HepG2 (cell line): ENCODE results near the gene EFNA2. TPM values are rescaled to one million over a fixed set of nuclear protein-coding genes. Genes with fewer than 3 reads are reported as not detected.

Experiments
- CCDC6 ChIP-seq: sonication (generic); formaldehyde crosslinking; IDR thresholded peaks from 2 replicates; pipeline ENCODE4 v1.8.1; 2022; ENCODE audit warnings: mild to moderate bottlenecking, missing genetic modification reagents, moderate library complexity
- HIVEP1 ChIP-seq: sonication (generic); formaldehyde crosslinking; IDR thresholded peaks from 2 replicates; pipeline ENCODE4 v1.4.0; 2020; ENCODE audit warnings: mild to moderate bottlenecking, missing genetic modification reagents
- KAT8 ChIP-seq: IDR thresholded peaks from 2 replicates; pipeline ENCODE4 v1.6.1; 2016; ENCODE audit warnings: missing genetic modification reagents, missing compliant biosample characterization
- NR1H2 ChIP-seq: sonication (generic); formaldehyde crosslinking; IDR thresholded peaks from 2 replicates; pipeline ENCODE4 v1.8.1; 2022; ENCODE audit warnings: low read depth, missing genetic modification reagents, borderline replicate concordance
- NR2C2 ChIP-seq: sonication (generic); formaldehyde crosslinking; IDR thresholded peaks from 2 replicates; pipeline ENCODE4 v1.4.0; 2020; ENCODE audit warnings: missing genetic modification reagents, mild to moderate bottlenecking, moderate library complexity, borderline replicate concordance
- ONECUT2 ChIP-seq: sonication (generic); formaldehyde crosslinking; IDR thresholded peaks from 2 replicates; pipeline ENCODE4 v1.4.0; 2020; ENCODE audit warnings: missing genetic modification reagents
- POLR2G ChIP-seq: fragments of 200-400 bp; formaldehyde crosslinking; IDR thresholded peaks from 2 replicates; pipeline ENCODE4 v1.6.1; 2018; ENCODE audit warnings: mild to moderate bottlenecking, low read depth, low read length, moderate library complexity
- RBFOX2 ChIP-seq: fragments of 200-400 bp; formaldehyde crosslinking; IDR thresholded peaks from 2 replicates; pipeline ENCODE4 v1.6.1; 2017; ENCODE audit warnings: low read depth, mild to moderate bottlenecking, low read length
- RELA ChIP-seq: sonication (generic); formaldehyde crosslinking; IDR thresholded peaks from 2 replicates; pipeline ENCODE4 v1.4.0; 2020; ENCODE audit warnings: missing genetic modification reagents
- SKIL ChIP-seq: sonication (generic); formaldehyde crosslinking; IDR thresholded peaks from 2 replicates; pipeline ENCODE4 v1.8.0; 2022; ENCODE audit warnings: missing genetic modification reagents, mild to moderate bottlenecking, moderate library complexity, borderline replicate concordance
- TGIF2 ChIP-seq: IDR thresholded peaks from 2 replicates; pipeline ENCODE4 v1.6.1; 2016; ENCODE audit warnings: control low read depth, missing compliant biosample characterization
- ZMAT3 ChIP-seq: sonication (generic); formaldehyde crosslinking; conservative IDR thresholded peaks from 2 replicates; pipeline ENCODE4 v1.7.0; 2021; ENCODE audit warnings: missing genetic modification reagents
- ZNF280D ChIP-seq: sonication (generic); formaldehyde crosslinking; IDR thresholded peaks from 2 replicates; pipeline ENCODE4 v1.5.1; 2020; ENCODE audit warnings: mild to moderate bottlenecking, missing genetic modification reagents
- ZNF451 ChIP-seq: sonication (generic); formaldehyde crosslinking; IDR thresholded peaks from 2 replicates; pipeline ENCODE4 v1.5.0; 2020; ENCODE audit warnings: mild to moderate bottlenecking, missing genetic modification reagents
- ZNF557 ChIP-seq: sonication (generic); formaldehyde crosslinking; IDR thresholded peaks from 2 replicates; pipeline ENCODE4 v1.4.0; 2020; ENCODE audit warnings: missing genetic modification reagents
- ZNF570 ChIP-seq: sonication (generic); formaldehyde crosslinking; IDR thresholded peaks from 2 replicates; pipeline ENCODE4 v1.4.0; 2020; ENCODE audit warnings: mild to moderate bottlenecking, missing genetic modification reagents, borderline replicate concordance
- polyA plus RNA-seq, 8 experiments: library from polyadenylated mRNA; depleted of rRNA in 3 of 8; stranded (reverse) in 7 of 8; unstranded in 1 of 8; fragments of >200 nt; fragmentation: Illumina TruSeq in 4 of 8; extraction: Trizol in 4 of 8; gene quantifications; 2 replicates each; pipeline versions ENCODE4 v1.2.1 to v1.2.3, GENCODE V29; 2011 to 2016; ENCODE audit warnings: low read depth in 4 of 8, missing spikeins in 1 of 8, mixed read lengths in 1 of 8; ENCODE audit not compliant: insufficient read depth in 1 of 8
- total RNA-seq, 5 experiments: library from RNA; depleted of rRNA; stranded (reverse); fragments of >200 nt; fragmentation: Illumina TruSeq; extraction: Trizol; gene quantifications; 2 replicates each; pipeline ENCODE4 v1.2.3, GENCODE V29; 2016; ENCODE audit warnings: low read depth in 1 of 5
- TF ChIP-seq, protein P1 (sequence below): sonication (generic); formaldehyde crosslinking; IDR thresholded peaks from 2 replicates; pipeline ENCODE4 v1.5.0; 2020; ENCODE audit warnings: mild to moderate bottlenecking, missing genetic modification reagents
- TF ChIP-seq, protein P2 (sequence below): IDR thresholded peaks from 2 replicates; pipeline ENCODE4 v1.6.1; 2016; ENCODE audit warnings: missing biosample characterization, missing genetic modification reagents, low read depth
- TF ChIP-seq, protein P3 (sequence below): sonication (generic); formaldehyde crosslinking; IDR thresholded peaks from 2 replicates; pipeline ENCODE4 v1.4.0; 2020; ENCODE audit warnings: missing genetic modification reagents

The EFNA2 gene
- total and polyA plus RNA-seq, 2 of the 13 experiments (the other 11 are each of a cell fraction or from before 2014, with no cell fraction given): 6.0 to 9.9 TPM

GRCh38 chr19:1324806-1325567, 39.3 kb downstream of the EFNA2 start (continued):
- TF ChIP-seq, protein P1, sequence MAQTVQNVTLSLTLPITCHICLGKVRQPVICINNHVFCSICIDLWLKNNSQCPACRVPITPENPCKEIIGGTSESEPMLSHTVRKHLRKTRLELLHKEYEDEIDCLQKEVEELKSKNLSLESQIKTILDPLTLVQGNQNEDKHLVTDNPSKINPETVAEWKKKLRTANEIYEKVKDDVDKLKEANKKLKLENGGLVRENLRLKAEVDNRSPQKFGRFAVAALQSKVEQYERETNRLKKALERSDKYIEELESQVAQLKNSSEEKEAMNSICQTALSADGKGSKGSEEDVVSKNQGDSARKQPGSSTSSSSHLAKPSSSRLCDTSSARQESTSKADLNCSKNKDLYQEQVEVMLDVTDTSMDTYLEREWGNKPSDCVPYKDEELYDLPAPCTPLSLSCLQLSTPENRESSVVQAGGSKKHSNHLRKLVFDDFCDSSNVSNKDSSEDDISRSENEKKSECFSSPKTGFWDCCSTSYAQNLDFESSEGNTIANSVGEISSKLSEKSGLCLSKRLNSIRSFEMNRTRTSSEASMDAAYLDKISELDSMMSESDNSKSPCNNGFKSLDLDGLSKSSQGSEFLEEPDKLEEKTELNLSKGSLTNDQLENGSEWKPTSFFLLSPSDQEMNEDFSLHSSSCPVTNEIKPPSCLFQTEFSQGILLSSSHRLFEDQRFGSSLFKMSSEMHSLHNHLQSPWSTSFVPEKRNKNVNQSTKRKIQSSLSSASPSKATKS (CRISPR knock-in tag): no peak
- TF ChIP-seq NR1H2 (CRISPR knock-in tag) (no peak), ZNF451 (CRISPR knock-in tag) (no peak), NR2C2 (CRISPR knock-in tag) (peak; percentile 92), POLR2G (peak; percentile 75), ZMAT3 (CRISPR knock-in tag) (no peak; the same call in 1 of the 2 replicates), ZNF280D (CRISPR knock-in tag) (no peak), RELA (CRISPR knock-in tag) (no peak), ONECUT2 (CRISPR knock-in tag) (no peak), CCDC6 (CRISPR knock-in tag) (0 out of 2 replicates have a peak, but pooled peaks have one; percentile 15), TGIF2 (no peak), HIVEP1 (CRISPR knock-in tag) (no peak), ZNF557 (CRISPR knock-in tag) (no peak), SKIL (peak; percentile 26; the same call in 1 of the 2 replicates), KAT8 (peak; percentile 78), RBFOX2 (peak; percentile 76), ZNF570 (no peak)
- TF ChIP-seq, protein P2, sequence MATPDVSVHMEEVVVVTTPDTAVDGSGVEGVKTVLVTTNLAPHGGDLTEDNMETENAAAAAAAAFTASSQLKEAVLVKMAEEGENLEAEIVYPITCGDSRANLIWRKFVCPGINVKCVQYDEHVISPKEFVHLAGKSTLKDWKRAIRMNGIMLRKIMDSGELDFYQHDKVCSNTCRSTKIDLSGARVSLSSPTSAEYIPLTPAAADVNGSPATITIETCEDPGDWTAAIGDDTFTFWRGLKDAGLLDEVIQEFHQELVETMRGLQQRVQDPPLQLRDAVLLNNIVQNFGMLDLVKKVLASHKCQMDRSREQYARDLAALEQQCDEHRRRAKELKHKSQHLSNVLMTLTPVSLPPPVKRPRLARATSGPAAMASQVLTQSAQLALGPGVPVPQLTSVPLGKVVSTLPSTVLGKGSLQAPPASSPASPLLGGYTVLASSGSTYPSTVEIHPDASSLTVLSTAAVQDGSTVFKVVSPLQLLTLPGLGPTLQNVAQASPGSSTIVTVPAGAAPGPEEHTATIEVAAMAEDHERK: peak; percentile 41; the same call in 1 of the 2 replicates
- TF ChIP-seq, protein P3, sequence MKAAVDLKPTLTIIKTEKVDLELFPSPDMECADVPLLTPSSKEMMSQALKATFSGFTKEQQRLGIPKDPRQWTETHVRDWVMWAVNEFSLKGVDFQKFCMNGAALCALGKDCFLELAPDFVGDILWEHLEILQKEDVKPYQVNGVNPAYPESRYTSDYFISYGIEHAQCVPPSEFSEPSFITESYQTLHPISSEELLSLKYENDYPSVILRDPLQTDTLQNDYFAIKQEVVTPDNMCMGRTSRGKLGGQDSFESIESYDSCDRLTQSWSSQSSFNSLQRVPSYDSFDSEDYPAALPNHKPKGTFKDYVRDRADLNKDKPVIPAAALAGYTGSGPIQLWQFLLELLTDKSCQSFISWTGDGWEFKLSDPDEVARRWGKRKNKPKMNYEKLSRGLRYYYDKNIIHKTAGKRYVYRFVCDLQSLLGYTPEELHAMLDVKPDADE (CRISPR knock-in tag): no peak
